Right lung (tissue), 5 donors: ENCODE measurements around the gene TBC1D1. TPM values are rescaled to one million over a fixed set of nuclear protein-coding genes. Genes with fewer than 3 reads are reported as not detected.

Experiments used
- DNase-seq, 2 donors: peaks; one replicate each; pipeline ENCODE4 v3.0.0-alpha.2; 2013
- polyA plus RNA-seq, 5 donors: library from polyadenylated mRNA; unstranded; fragments of 120-200 nt; gene quantifications; one replicate each; pipeline versions ENCODE4 v1.2.1 to v1.2.3, GENCODE V29; 2013; ENCODE audit warnings: inconsistent platforms in 1 of 5, low replicate concordance in 1 of 5; ENCODE audit not compliant: insufficient read length in 5 of 5, insufficient read depth in 1 of 5

TBC1D1 gene
- polyA plus RNA-seq, 5 donors, result 61.0 to 70.7 (median 67.7) TPM

- no peak for DNase-seq
These were observed 5.9 kb upstream of the TBC1D1 start for GRCh38 chr4:37884855-37885487.

GRCh38 chr4:37885496-37885895, 5.4 kb upstream of the TBC1D1 start:
- peak; percentile 16 to 22 for DNase-seq

- peak; percentile 19 to 23 for DNase-seq
These were observed 759 bp upstream of the TBC1D1 start for GRCh38 chr4:37889849-37890800.

- peak; percentile 23 to 27 for DNase-seq
These were observed 626 bp downstream of the TBC1D1 start for GRCh38 chr4:37891260-37892159.

- DNase-seq, result no peak
These were observed 1.8 kb downstream of the TBC1D1 start for GRCh38 chr4:37892641-37893040.

GRCh38 chr4:37893164-37893563, 2.3 kb downstream of the TBC1D1 start:
- DNase-seq, result no peak

GRCh38 chr4:37895271-37895670, 4.4 kb downstream of the TBC1D1 start:
- no peak for DNase-seq

- DNase-seq, result no peak
These were observed 5.4 kb downstream of the TBC1D1 start for GRCh38 chr4:37896206-37896860.

- DNase-seq, result no peak
These were observed 11.3 kb downstream of the TBC1D1 start for GRCh38 chr4:37902212-37902611.

GRCh38 chr4:37902738-37903693, 12.1 kb downstream of the TBC1D1 start:
- DNase-seq, result no peak

GRCh38 chr4:37903901-37904300, 13.0 kb downstream of the TBC1D1 start:
- DNase-seq, result no peak

- no peak for DNase-seq
These were observed 13.9 kb downstream of the TBC1D1 start for GRCh38 chr4:37904824-37905223.

- DNase-seq, result no peak
These were observed 14.8 kb downstream of the TBC1D1 start for GRCh38 chr4:37905533-37906169.

GRCh38 chr4:37908488-37909331, 17.8 kb downstream of the TBC1D1 start:
- no peak for DNase-seq

GRCh38 chr4:37909332-37910090, 18.6 kb downstream of the TBC1D1 start:
- DNase-seq, result no peak

GRCh38 chr4:37910091-37910486, 19.2 kb downstream of the TBC1D1 start:
- no peak for DNase-seq

GRCh38 chr4:37914539-37914938, 23.7 kb downstream of the TBC1D1 start:
- DNase-seq, result no peak

- no peak for DNase-seq
These were observed 26.5 kb downstream of the TBC1D1 start for GRCh38 chr4:37917388-37917787.
